Left lung (tissue), 10 donors: ENCODE results near the gene ENPP3. TPM values are rescaled to one million over a fixed set of nuclear protein-coding genes. Genes with fewer than 3 reads are reported as not detected.

ENCODE experiments used
- ATAC-seq: fragments of 200-7000 bp; cut with Tn5 transposase; one replicate; pipeline ENCODE4 v1.9.1; 2020; ENCODE audit warnings: moderate library complexity
- DNase-seq, 4 donors: peaks; one replicate each; pipeline ENCODE4 v3.0.0-alpha.2; 2013 to 2020
- H3K27ac ChIP-seq, 2 donors: fragments of 200-600 bp; sonication (generic) in 1 of 2; one replicate each; pipeline versions ENCODE4 v1.5.0 to v1.8.0; 2020 to 2021
- H3K27me3 ChIP-seq, 2 donors: fragments of 200-600 bp; sonication (generic) in 1 of 2; one replicate each; pipeline versions ENCODE4 v1.5.0 to v1.8.0; 2020 to 2021
- H3K36me3 ChIP-seq, 2 donors: fragments of 200-600 bp; sonication (generic) in 1 of 2; one replicate each; pipeline versions ENCODE4 v1.5.0 to v1.8.0; 2020 to 2021
- H3K4me1 ChIP-seq, 2 donors: fragments of 200-600 bp; one replicate each; pipeline ENCODE4 v1.8.0; 2021
- H3K4me3 ChIP-seq, 2 donors: fragments of 200-600 bp; sonication (generic) in 1 of 2; one replicate each; pipeline versions ENCODE4 v1.5.0 to v1.8.0; 2020 to 2021; ENCODE audit warnings: mild to moderate bottlenecking in 1 of 2
- H3K9me3 ChIP-seq, 2 donors: fragments of 200-600 bp; sonication (generic) in 1 of 2; one replicate each; pipeline versions ENCODE4 v1.5.0 to v1.8.0; 2020 to 2021
- CTCF ChIP-seq, 2 donors: fragments of 200-600 bp; sonication (generic) in 1 of 2; IDR thresholded peaks; one replicate each; pipeline versions ENCODE4 v1.5.0 to v1.8.0; 2021; ENCODE audit warnings: antibody characterized with exemption in 2 of 2
- intact Hi-C, 2 donors: fragments of 100-400 bp; cut with DNase I; formaldehyde crosslinking; loops; one replicate each; pipeline versions ENCODE4 v1.11.2 to v1.14.2; 2022
- polyA plus RNA-seq, 6 donors: library from polyadenylated mRNA; unstranded; fragments of 120-200 nt; gene quantifications; one replicate each; pipeline ENCODE4 v1.2.1, GENCODE V29; 2013; ENCODE audit not compliant: insufficient read length in 6 of 6
- total RNA-seq, 2 donors: library from RNA; stranded (reverse); fragmentation: NEBNext Ultra II Directional; extraction: Animal tissue kit (Norgen Biotek cat#: 25700); gene quantifications; one replicate each; pipeline ENCODE4 v1.2.1, GENCODE V29; 2021
- donor health status: DM: no; HTN: yes; CAD: no.
- donor health status: DM: no; HTN: no; CAD: no.

The ENPP3 gene
- total and polyA plus RNA-seq, 8 donors, result 0.44 to 1.5 (median 0.90) TPM

- Histone ChIP-seq H3K36me3 (no peaks in the 10 kb centered on the region), H3K27ac (no peak overlapping the region), H3K4me3 (no peak overlapping the region), H3K27me3 (no peaks in the 10 kb centered on the region), H3K4me1 (no peaks in the 10 kb centered on the region), H3K9me3 (no peaks in the 10 kb centered on the region)
- intact Hi-C loops, result no loop called here
- ATAC-seq (no peak), DNase-seq (no peak)
- TF ChIP-seq CTCF (IDR thresholded peaks at IDR 0.05), result no peak
These were observed 128.1 kb downstream of the ENPP3 start for GRCh38 chr6:131765081-131765803.

GRCh38 chr6:131765804-131766135 lies 128.7 kb downstream of the ENPP3 start:
- Histone ChIP-seq H3K36me3 (no peaks in the 10 kb centered on the region), H3K4me3 (no peak overlapping the region), H3K9me3 (no peaks in the 10 kb centered on the region), H3K27me3 (no peaks in the 10 kb centered on the region), H3K27ac (no peak overlapping the region), H3K4me1 (no peaks in the 10 kb centered on the region)
- intact Hi-C loops, result no loop called here
- DNase-seq, result no peak
- ATAC-seq, result no peak
- no peak for TF ChIP-seq CTCF (IDR thresholded peaks at IDR 0.05)

- no peak overlapping the region for H3K4me3 ChIP-seq
- no peak overlapping the region for H3K27ac ChIP-seq
- TF ChIP-seq CTCF (IDR thresholded peaks at IDR 0.05), result no peak
- H3K9me3 ChIP-seq, result no peaks in the 10 kb centered on the region
- no peaks in the 10 kb centered on the region for H3K4me1 ChIP-seq
- DNase-seq (no peak), ATAC-seq (no peak)
- no peaks in the 10 kb centered on the region for H3K36me3 ChIP-seq
- no peaks in the 10 kb centered on the region for H3K27me3 ChIP-seq
- intact Hi-C loops, result no loop called here
These were observed 129.5 kb downstream of the ENPP3 start for GRCh38 chr6:131766631-131767030.

GRCh38 chr6:131768964-131769363 lies 131.9 kb downstream of the ENPP3 start:
- Histone ChIP-seq H3K27ac (no peak overlapping the region), H3K27me3 (no peaks in the 10 kb centered on the region), H3K9me3 (no peaks in the 10 kb centered on the region), H3K36me3 (no peaks in the 10 kb centered on the region), H3K4me3 (no peak overlapping the region), H3K4me1 (no peaks in the 10 kb centered on the region)
- no peak for TF ChIP-seq CTCF (IDR thresholded peaks at IDR 0.05)
- DNase-seq (no peak), ATAC-seq (no peak)
- intact Hi-C loops, result no loop called here

GRCh38 chr6:131769385-131770141 lies 132.5 kb downstream of the ENPP3 start:
- DNase-seq, result no peak
- no peaks in the 10 kb centered on the region for H3K9me3 ChIP-seq
- ATAC-seq, result no peak
- H3K4me3 ChIP-seq, result no peak overlapping the region
- no peak for TF ChIP-seq CTCF (IDR thresholded peaks at IDR 0.05)
- H3K27me3 ChIP-seq, result no peaks in the 10 kb centered on the region
- no peaks in the 10 kb centered on the region for H3K4me1 ChIP-seq
- no peaks in the 10 kb centered on the region for H3K36me3 ChIP-seq
- intact Hi-C loops, result no loop called here
- H3K27ac ChIP-seq, result no peak overlapping the region
